ENCODE measurements around the gene CHD9. TPM values are rescaled to one million over a fixed set of nuclear protein-coding genes. Genes with fewer than 3 reads are reported as not detected.

The CHD9 gene
- total RNA-seq, 1 donor from 2014 or later, result 81.4 TPM

- DNase-seq (no peak), ATAC-seq (peak; percentile 9)
- Histone ChIP-seq H3K36me3 (no peaks in the 10 kb centered on the region), H3K4me1 (no peaks in the 10 kb centered on the region), H3K4me3 (no peak overlapping the region), H3K27ac (no peak overlapping the region), H3K9me3 (no peaks in the 10 kb centered on the region), H3K27me3 (no peaks in the 10 kb centered on the region)
- no peak for TF ChIP-seq CTCF (IDR thresholded peaks at IDR 0.05)
- intact Hi-C loops (cut with DNase I), result no loop called here
These were observed 300.3 kb downstream of the CHD9 start for GRCh38 chr16:53355064-53355463.

- Histone ChIP-seq H3K27ac (no peak overlapping the region), H3K9me3 (no peaks in the 10 kb centered on the region), H3K4me1 (no peaks in the 10 kb centered on the region), H3K36me3 (no peaks in the 10 kb centered on the region), H3K4me3 (no peak overlapping the region), H3K27me3 (no peaks in the 10 kb centered on the region)
- TF ChIP-seq CTCF (IDR thresholded peaks at IDR 0.05), result no peak
- DNase-seq (no peak), ATAC-seq (no peak)
- intact Hi-C loops (cut with DNase I), result no loop called here
These were observed 301.9 kb downstream of the CHD9 start for GRCh38 chr16:53356478-53357207.

GRCh38 chr16:53357208-53357586 is 302.4 kb downstream of the CHD9 start:
- no peaks in the 10 kb centered on the region for H3K9me3 ChIP-seq
- no peaks in the 10 kb centered on the region for H3K36me3 ChIP-seq
- intact Hi-C loops (cut with DNase I), result no loop called here
- no peaks in the 10 kb centered on the region for H3K4me1 ChIP-seq
- no peaks in the 10 kb centered on the region for H3K27me3 ChIP-seq
- DNase-seq (no peak), ATAC-seq (no peak)
- TF ChIP-seq CTCF (IDR thresholded peaks at IDR 0.05), result no peak
- no peak overlapping the region for H3K4me3 ChIP-seq
- H3K27ac ChIP-seq, result no peak overlapping the region

GRCh38 chr16:53357955-53358354 is 303.2 kb downstream of the CHD9 start:
- H3K36me3 ChIP-seq, result no peaks in the 10 kb centered on the region
- DNase-seq (no peak), ATAC-seq (no peak)
- TF ChIP-seq CTCF (IDR thresholded peaks at IDR 0.05), result no peak
- H3K4me3 ChIP-seq, result no peak overlapping the region
- no peaks in the 10 kb centered on the region for H3K4me1 ChIP-seq
- no peak overlapping the region for H3K27ac ChIP-seq
- no peaks in the 10 kb centered on the region for H3K9me3 ChIP-seq
- intact Hi-C loops (cut with DNase I), result no loop called here
- H3K27me3 ChIP-seq, result no peaks in the 10 kb centered on the region

- H3K27ac ChIP-seq, result no peak overlapping the region
- no peaks in the 10 kb centered on the region for H3K27me3 ChIP-seq
- ATAC-seq, result no peak
- no peaks in the 10 kb centered on the region for H3K36me3 ChIP-seq
- no peak for DNase-seq
- TF ChIP-seq CTCF (IDR thresholded peaks at IDR 0.05), result no peak
- H3K4me1 ChIP-seq, result no peaks in the 10 kb centered on the region
- H3K9me3 ChIP-seq, result no peaks in the 10 kb centered on the region
- intact Hi-C loops (cut with DNase I), result no loop called here
- H3K4me3 ChIP-seq, result no peak overlapping the region
These were observed 304.1 kb downstream of the CHD9 start for GRCh38 chr16:53358884-53359283.

GRCh38 chr16:53369921-53370320 is 315.1 kb downstream of the CHD9 start:
- Histone ChIP-seq H3K36me3 (no peaks in the 10 kb centered on the region), H3K27ac (no peak overlapping the region), H3K9me3 (no peaks in the 10 kb centered on the region), H3K4me3 (no peak overlapping the region), H3K27me3 (peaks cover 11% of the 10 kb centered on the region), H3K4me1 (no peaks in the 10 kb centered on the region)
- ATAC-seq (no peak), DNase-seq (no peak)
- no peak for TF ChIP-seq CTCF (IDR thresholded peaks at IDR 0.05)
- intact Hi-C loops (cut with DNase I), result no loop called here

Data from upper lobe of right lung (tissue), 1 donor.